HL-60 (cell line): ENCODE results near the gene YJEFN3.

Experiments used
- DNase-seq, 2 experiments: peaks; one replicate each; pipeline ENCODE4 v3.0.0-alpha.2; 2010 to 2020; ENCODE audit warnings: low read depth in 1 of 2, low spot score in 1 of 2
- H3K27ac ChIP-seq: fragments of 250-450 bp; sonication (Bioruptor Pico); replicated peaks from 2 replicates; pipeline ENCODE4 v1.5.1; 2020; ENCODE audit warnings: mild to moderate bottlenecking, moderate library complexity
- H3K27me3 ChIP-seq: fragments of 250-450 bp; sonication (Bioruptor Pico); 2 replicates; pipeline ENCODE4 v1.5.1; 2021; ENCODE audit warnings: mild to moderate bottlenecking, moderate library complexity; ENCODE audit not compliant: insufficient read depth, poor library complexity, severe bottlenecking
- H3K4me3 ChIP-seq: replicated peaks from 2 replicates; pipeline ENCODE4 v1.5.1; 2011; ENCODE audit warnings: mild to moderate bottlenecking, control low read depth, low read length; ENCODE audit not compliant: insufficient read depth
- GABPA ChIP-seq: IDR thresholded peaks from 2 replicates; pipeline ENCODE4 v1.6.1; 2012; ENCODE audit warnings: low read depth
- POLR2AphosphoS5 ChIP-seq: IDR thresholded peaks from 2 replicates; pipeline ENCODE4 v1.6.1; 2012; ENCODE audit warnings: low read depth
- SPI1 ChIP-seq: IDR thresholded peaks from 2 replicates; pipeline ENCODE4 v1.6.1; 2012; ENCODE audit warnings: low read depth, mild to moderate bottlenecking, borderline replicate concordance
- TF ChIP-seq, protein P1 (sequence below): IDR thresholded peaks from 2 replicates; pipeline ENCODE4 v1.6.1; 2012; ENCODE audit warnings: low read depth; ENCODE audit not compliant: insufficient replicate concordance
- TF ChIP-seq, protein P2 (sequence below): IDR thresholded peaks from one replicate; pipeline ENCODE4 v1.5.1; 2011; ENCODE audit warnings: low read length, control low read depth, inconsistent platforms; ENCODE audit not compliant: insufficient read depth

The YJEFN3 gene

DNA sequence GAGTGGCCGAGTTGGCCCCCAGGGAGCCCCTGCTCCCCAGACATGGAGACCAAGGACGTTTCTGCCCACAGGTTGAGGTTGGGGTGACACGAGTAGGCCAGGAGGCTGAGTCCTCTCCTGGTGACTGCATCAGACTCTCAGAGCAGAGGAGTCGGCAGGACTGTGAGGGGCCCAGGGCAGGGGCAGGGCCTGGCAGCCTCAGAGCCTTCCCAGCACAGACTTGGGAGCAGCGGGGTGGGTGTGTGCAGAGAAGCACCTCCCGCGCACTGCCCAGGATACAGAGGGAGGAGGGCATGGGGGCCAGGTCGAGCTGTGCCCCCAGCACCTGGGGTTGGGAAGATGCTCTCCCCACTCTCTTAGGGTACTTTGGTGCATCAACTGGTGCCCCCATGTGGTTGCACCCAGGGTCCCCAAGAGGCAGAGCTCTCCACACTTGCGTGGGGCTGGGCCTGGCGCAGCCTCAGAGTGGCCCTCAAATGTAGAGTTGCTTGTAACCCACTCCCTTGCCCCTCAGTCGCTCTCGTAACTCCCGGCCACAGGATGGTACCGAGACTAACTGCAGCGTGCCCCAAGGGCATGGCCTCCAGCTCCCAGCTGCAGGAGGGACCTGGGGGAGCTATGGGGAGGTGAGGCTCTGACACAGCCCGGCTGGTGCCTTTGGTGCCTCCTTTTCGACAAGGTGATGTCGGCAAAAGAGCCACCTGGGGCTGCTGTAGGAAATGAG is 29.3 kb upstream of the YJEFN3 start:
- Histone ChIP-seq H3K4me3 (no peak overlapping the region), H3K27ac (no peak overlapping the region), H3K27me3 (no peaks in the 10 kb centered on the region)
- TF ChIP-seq SPI1, result no peak
- TF ChIP-seq POLR2AphosphoS5, result no peak
- TF ChIP-seq, protein P1, sequence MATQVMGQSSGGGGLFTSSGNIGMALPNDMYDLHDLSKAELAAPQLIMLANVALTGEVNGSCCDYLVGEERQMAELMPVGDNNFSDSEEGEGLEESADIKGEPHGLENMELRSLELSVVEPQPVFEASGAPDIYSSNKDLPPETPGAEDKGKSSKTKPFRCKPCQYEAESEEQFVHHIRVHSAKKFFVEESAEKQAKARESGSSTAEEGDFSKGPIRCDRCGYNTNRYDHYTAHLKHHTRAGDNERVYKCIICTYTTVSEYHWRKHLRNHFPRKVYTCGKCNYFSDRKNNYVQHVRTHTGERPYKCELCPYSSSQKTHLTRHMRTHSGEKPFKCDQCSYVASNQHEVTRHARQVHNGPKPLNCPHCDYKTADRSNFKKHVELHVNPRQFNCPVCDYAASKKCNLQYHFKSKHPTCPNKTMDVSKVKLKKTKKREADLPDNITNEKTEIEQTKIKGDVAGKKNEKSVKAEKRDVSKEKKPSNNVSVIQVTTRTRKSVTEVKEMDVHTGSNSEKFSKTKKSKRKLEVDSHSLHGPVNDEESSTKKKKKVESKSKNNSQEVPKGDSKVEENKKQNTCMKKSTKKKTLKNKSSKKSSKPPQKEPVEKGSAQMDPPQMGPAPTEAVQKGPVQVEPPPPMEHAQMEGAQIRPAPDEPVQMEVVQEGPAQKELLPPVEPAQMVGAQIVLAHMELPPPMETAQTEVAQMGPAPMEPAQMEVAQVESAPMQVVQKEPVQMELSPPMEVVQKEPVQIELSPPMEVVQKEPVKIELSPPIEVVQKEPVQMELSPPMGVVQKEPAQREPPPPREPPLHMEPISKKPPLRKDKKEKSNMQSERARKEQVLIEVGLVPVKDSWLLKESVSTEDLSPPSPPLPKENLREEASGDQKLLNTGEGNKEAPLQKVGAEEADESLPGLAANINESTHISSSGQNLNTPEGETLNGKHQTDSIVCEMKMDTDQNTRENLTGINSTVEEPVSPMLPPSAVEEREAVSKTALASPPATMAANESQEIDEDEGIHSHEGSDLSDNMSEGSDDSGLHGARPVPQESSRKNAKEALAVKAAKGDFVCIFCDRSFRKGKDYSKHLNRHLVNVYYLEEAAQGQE, result no peak
- no peak for TF ChIP-seq GABPA
- TF ChIP-seq, protein P2, sequence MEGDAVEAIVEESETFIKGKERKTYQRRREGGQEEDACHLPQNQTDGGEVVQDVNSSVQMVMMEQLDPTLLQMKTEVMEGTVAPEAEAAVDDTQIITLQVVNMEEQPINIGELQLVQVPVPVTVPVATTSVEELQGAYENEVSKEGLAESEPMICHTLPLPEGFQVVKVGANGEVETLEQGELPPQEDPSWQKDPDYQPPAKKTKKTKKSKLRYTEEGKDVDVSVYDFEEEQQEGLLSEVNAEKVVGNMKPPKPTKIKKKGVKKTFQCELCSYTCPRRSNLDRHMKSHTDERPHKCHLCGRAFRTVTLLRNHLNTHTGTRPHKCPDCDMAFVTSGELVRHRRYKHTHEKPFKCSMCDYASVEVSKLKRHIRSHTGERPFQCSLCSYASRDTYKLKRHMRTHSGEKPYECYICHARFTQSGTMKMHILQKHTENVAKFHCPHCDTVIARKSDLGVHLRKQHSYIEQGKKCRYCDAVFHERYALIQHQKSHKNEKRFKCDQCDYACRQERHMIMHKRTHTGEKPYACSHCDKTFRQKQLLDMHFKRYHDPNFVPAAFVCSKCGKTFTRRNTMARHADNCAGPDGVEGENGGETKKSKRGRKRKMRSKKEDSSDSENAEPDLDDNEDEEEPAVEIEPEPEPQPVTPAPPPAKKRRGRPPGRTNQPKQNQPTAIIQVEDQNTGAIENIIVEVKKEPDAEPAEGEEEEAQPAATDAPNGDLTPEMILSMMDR, result no peak
- no peak for DNase-seq

DNA sequence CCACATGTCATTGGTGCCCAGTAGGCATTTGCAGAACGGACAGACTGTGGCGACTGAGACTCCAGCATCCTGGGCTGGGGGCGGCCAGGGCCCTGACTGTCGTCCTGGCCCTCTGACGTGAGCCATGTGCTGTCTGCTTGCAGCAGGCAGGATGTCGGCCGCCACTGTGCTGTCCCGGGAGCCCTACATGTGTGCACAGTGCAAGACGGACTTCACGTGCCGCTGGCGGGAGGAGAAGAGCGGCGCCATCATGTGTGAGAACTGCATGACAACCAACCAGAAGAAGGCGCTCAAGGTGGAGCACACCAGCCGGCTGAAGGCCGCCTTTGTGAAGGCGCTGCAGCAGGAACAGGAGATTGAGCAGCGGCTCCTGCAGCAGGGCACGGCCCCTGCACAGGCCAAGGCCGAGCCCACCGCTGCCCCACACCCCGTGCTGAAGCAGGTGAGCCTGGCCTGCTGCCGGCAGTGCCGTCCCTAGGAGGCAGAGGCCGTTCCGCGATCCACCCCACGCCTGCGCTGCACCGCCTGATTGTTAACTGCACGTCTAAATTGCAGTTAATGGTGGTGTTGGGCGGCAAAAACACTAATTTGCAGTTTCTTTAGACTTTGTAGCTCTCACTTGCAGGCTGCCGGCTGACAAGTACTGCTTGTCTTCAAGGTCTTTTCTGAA is 27.6 kb upstream of the YJEFN3 start:
- no peak for TF ChIP-seq SPI1
- Histone ChIP-seq H3K4me3 (no peak overlapping the region), H3K27ac (no peak overlapping the region), H3K27me3 (no peaks in the 10 kb centered on the region)
- no peak for DNase-seq

DNA sequence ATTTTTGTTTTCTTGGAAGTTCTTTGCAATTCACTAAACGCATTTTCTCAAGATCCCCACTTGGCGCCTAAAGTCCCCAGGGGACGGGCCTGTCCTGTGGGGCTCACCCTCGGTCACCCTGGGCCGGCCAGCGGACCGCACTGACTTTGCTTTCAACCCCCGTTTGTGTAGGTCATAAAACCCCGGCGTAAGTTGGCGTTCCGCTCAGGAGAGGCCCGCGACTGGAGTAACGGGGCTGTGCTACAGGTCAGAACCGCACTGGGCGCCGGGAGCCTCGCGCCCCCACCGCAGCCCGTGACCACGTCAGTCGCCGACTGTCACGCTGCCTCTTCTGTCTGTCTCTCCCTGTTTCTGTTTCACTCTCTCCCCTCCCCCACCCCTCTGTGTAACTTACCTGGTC is 26.9 kb upstream of the YJEFN3 start:
- no peak for DNase-seq
- no peaks in the 10 kb centered on the region for H3K27me3 ChIP-seq
- no peak for TF ChIP-seq SPI1
- TF ChIP-seq, protein P2, result no peak
- TF ChIP-seq GABPA, result no peak
- no peak for TF ChIP-seq POLR2AphosphoS5
- TF ChIP-seq, protein P1, result no peak
- no peak overlapping the region for H3K4me3 ChIP-seq
- H3K27ac ChIP-seq, result no peak overlapping the region

DNA sequence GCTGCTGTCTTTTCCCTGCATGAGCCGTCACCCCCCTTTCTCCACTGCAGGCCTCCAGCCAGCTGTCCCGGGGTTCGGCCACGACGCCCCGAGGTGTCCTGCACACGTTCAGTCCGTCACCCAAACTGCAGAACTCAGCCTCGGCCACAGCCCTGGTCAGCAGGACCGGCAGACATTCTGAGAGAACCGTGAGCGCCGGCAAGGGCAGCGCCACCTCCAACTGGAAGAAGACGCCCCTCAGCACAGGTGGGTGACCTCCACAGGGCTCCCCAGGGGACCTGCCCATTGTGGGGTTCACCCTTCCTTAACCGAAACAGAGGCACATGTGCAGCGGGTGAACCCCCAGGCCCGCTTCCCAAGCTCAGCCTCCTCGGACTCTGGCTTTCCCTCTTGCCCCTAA is 26.4 kb upstream of the YJEFN3 start:
- Histone ChIP-seq H3K4me3 (no peak overlapping the region), H3K27me3 (no peaks in the 10 kb centered on the region), H3K27ac (no peak overlapping the region)
- DNase-seq, result no peak
- TF ChIP-seq GABPA, result no peak
- TF ChIP-seq, protein P2, result no peak
- TF ChIP-seq, protein P1, result no peak
